Astrocyte (in vitro differentiated cells and primary cell): ENCODE measurements around the gene PRRT4.

ENCODE experiments used
- EZH2 ChIP-seq: IDR thresholded peaks from 2 replicates; pipeline ENCODE4 v1.6.1; 2012; ENCODE audit warnings: mild to moderate bottlenecking, low read length, inconsistent platforms; ENCODE audit not compliant: insufficient read depth
- TF ChIP-seq, protein P1 (sequence below): IDR thresholded peaks from 2 replicates; pipeline ENCODE4 v1.5.1; 2011; ENCODE audit warnings: low read depth, mild to moderate bottlenecking, inconsistent platforms, low read length, moderate library complexity; ENCODE audit not compliant: insufficient read depth

GRCh38 chr7:128311013-128311412 lies 50.5 kb downstream of the PRRT4 start:
- TF ChIP-seq, protein P1, sequence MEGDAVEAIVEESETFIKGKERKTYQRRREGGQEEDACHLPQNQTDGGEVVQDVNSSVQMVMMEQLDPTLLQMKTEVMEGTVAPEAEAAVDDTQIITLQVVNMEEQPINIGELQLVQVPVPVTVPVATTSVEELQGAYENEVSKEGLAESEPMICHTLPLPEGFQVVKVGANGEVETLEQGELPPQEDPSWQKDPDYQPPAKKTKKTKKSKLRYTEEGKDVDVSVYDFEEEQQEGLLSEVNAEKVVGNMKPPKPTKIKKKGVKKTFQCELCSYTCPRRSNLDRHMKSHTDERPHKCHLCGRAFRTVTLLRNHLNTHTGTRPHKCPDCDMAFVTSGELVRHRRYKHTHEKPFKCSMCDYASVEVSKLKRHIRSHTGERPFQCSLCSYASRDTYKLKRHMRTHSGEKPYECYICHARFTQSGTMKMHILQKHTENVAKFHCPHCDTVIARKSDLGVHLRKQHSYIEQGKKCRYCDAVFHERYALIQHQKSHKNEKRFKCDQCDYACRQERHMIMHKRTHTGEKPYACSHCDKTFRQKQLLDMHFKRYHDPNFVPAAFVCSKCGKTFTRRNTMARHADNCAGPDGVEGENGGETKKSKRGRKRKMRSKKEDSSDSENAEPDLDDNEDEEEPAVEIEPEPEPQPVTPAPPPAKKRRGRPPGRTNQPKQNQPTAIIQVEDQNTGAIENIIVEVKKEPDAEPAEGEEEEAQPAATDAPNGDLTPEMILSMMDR: no peak
- no peak for TF ChIP-seq EZH2
